ENCODE data around the gene USP19. TPM values are rescaled to one million over a fixed set of nuclear protein-coding genes. Genes with fewer than 3 reads are reported as not detected.

USP19 gene
- total and polyA plus RNA-seq, 10 of the 15 experiments (the other 5 are each of a cell fraction or from before 2014, with no cell fraction given): 0.24 to 64.2 (median 33.2) TPM

GRCh38 chr3:49124991-49125670 lies 4.5 kb upstream of the USP19 start:
- Histone ChIP-seq H3K9me3 (replicated peaks; ENCODE audit: control insufficient read depth, insufficient read depth, low read length) (no peaks in the 10 kb centered on the region), H3K27ac (ENCODE audit: control insufficient read depth, insufficient read depth) (no peak overlapping the region), H3K36me3 (ENCODE audit: control insufficient read depth in 2 of 2, insufficient read depth in 2 of 2, low read length in 1 of 2) (no peaks in the 10 kb centered on the region), H3K27me3 (replicated peaks in 1 of 2; ENCODE audit: control insufficient read depth in 2 of 2, insufficient read depth in 2 of 2, low read length in 1 of 2) (no peaks in the 10 kb centered on the region), H3K79me2 (ENCODE audit: control insufficient read depth, insufficient read depth, low read length) (peaks cover 4% of the 10 kb centered on the region), H3K9ac (ENCODE audit: control insufficient read depth, insufficient read depth, low read length) (no peak overlapping the region), H3K4me2 (ENCODE audit: control insufficient read depth, insufficient read depth) (no peak overlapping the region), H4K20me1 (ENCODE audit: control insufficient read depth, insufficient read depth) (no peaks in the 10 kb centered on the region), H2AFZ (ENCODE audit: control insufficient read depth, low read depth, low read length) (no peak overlapping the region), H3K4me3 (no peak overlapping the region), H3K4me1 (ENCODE audit: control insufficient read depth, insufficient read depth, low read length) (peaks cover 2% of the 10 kb centered on the region; the same call in 1 of the 2 replicates)
- ChIA-PET CTCF (interaction anchor here (1.0 to 1.8 kb wide), 4 partner anchors 11 to 137 kb away, joined by 3 to 13 read pairs (median 6); partner anchors contain the start of gene QRICH1), RAD21 (ENCODE audit: unreplicated experiment) (interaction anchor here (1.2 kb wide), 1 partner anchor 140 kb away, joined by 4 read pairs; no protein-coding TSS in a partner anchor), POLR2A (no interaction called here), SMC1A (ENCODE audit: uncharacterized antibody, unreplicated experiment) (interaction anchor here (1.3 kb wide), 1 partner anchor 137 kb away, joined by 4 read pairs; no protein-coding TSS in a partner anchor)
- intact Hi-C loops (cut with micrococcal nuclease; ENCODE audit: unreplicated experiment) (no loop called here), in situ Hi-C loops (cut with MboI) (no loop called here)
- FAIRE-seq (no peak), ATAC-seq (peak; percentile 18; the same call in 2 of the 3 replicates), DNase-seq (ENCODE audit: low read depth, low spot score) (no peak)
- peak in 2 of 3 experiments; percentile 39 to 53; a peak in 4 of 6 replicates for TF ChIP-seq CTCF (IDR thresholded peaks at IDR 0.05 in 2 of 3, conservative IDR thresholded peaks at IDR 0.05 in 1 of 3; ENCODE audit: control insufficient read depth in 2 of 3, extremely low read depth in 1 of 3, insufficient read depth in 1 of 3, low read depth in 3 of 3, low read length in 3 of 3)
- no peak for TF ChIP-seq CBX5 (IDR thresholded peaks at IDR 0.05; ENCODE audit: low read depth)
- peak; percentile 38; the same call in 1 of the 2 replicates for TF ChIP-seq RAD21 (IDR thresholded peaks at IDR 0.05; ENCODE audit: insufficient read depth, low read depth, low read length)
- WGBS (ENCODE audit: insufficient coverage, insufficient replicate concordance, low lambda C conversion rate, missing lambda C conversion rate): 15% methylated on average over 14 of the region's 14 CpGs
- BruUV-seq (replicated peaks): no TSS peak
